SK-N-SH (cell line): ENCODE data around the gene PRKCQ. TPM values are rescaled to one million over a fixed set of nuclear protein-coding genes. Genes with fewer than 3 reads are reported as not detected.

Source experiments
- CTCF ChIA-PET: fragments of 300-600, 350-600 bp; formaldehyde crosslinking; extraction: SDS; loops from one replicate; lab custom pipeline; 2021; lab: Yijun Ruan, JAX
- POLR2A ChIA-PET: fragments of 350-600 bp; sonication (Branson Sonifier 250); formaldehyde crosslinking; extraction: SDS; loops from one replicate; lab custom pipeline; 2020; ENCODE audit warnings: antibody characterized with exemption, inconsistent platforms; lab: Yijun Ruan, JAX
- DNase-seq: peaks from one replicate; pipeline ENCODE4 v3.0.0; 2012
- H2AFZ ChIP-seq: fragments of 200-600 bp; sonication (generic); 2 replicates; pipeline ENCODE4 v1.8.1; 2016; ENCODE audit warnings: antibody characterized with exemption, mild to moderate bottlenecking, low read depth
- H3F3A ChIP-seq: fragments of 200-600 bp; sonication (generic); replicated peaks from 2 replicates; pipeline ENCODE3; 2016; ENCODE audit warnings: antibody characterized with exemption, mild to moderate bottlenecking; ENCODE audit not compliant: insufficient read depth
- H3K27ac ChIP-seq, 2 experiments: fragments of 200-500 bp in 1 of 2; fragments of 200-600 bp in 1 of 2; sonication (Bioruptor generic) in 1 of 2; sonication (generic), shearing (Covaris generic) in 1 of 2; 2 replicates each; pipeline versions ENCODE4 v1.5.1 to v1.6.1; 2014 to 2016; ENCODE audit warnings: low read depth in 2 of 2, inconsistent platforms in 1 of 2, low read length in 1 of 2, mild to moderate bottlenecking in 1 of 2, mixed read lengths in 1 of 2
- H3K27me3 ChIP-seq: fragments of 200-600 bp; sonication (generic), shearing (Covaris generic); 2 replicates; pipeline ENCODE4 v1.6.1; 2016; ENCODE audit warnings: mixed run types; ENCODE audit not compliant: insufficient read depth
- H3K36me3 ChIP-seq, 2 experiments: fragments of 200-500 bp in 1 of 2; fragments of 200-600 bp in 1 of 2; sonication (Bioruptor generic) in 1 of 2; sonication (generic) in 1 of 2; replicated peaks in 1 of 2; 2 replicates each; pipeline versions ENCODE3 to v1.5.1; 2014 to 2016; ENCODE audit warnings: low read length in 1 of 2, mild to moderate bottlenecking in 1 of 2; ENCODE audit not compliant: insufficient read depth in 2 of 2, control insufficient read depth in 1 of 2
- H3K4me1 ChIP-seq, 2 experiments: fragments of 200-500 bp in 1 of 2; fragments of 200-600 bp in 1 of 2; sonication (Bioruptor generic) in 1 of 2; sonication (generic), shearing (Covaris generic) in 1 of 2; 2 replicates each; pipeline versions ENCODE4 v1.5.1 to v1.6.1; 2014 to 2016; ENCODE audit warnings: low read depth in 1 of 2, low read length in 1 of 2, mixed run types in 1 of 2; ENCODE audit not compliant: insufficient read depth in 2 of 2, control insufficient read depth in 1 of 2
- H3K4me2 ChIP-seq: fragments of 200-600 bp; sonication (generic), shearing (Covaris generic); 2 replicates; pipeline ENCODE4 v1.6.1; 2017; ENCODE audit warnings: mixed run types
- H3K4me3 ChIP-seq, 2 experiments: fragments of 200-500 bp in 1 of 2; fragments of 200-600 bp in 1 of 2; sonication (Bioruptor generic) in 1 of 2; sonication (generic), shearing (Covaris generic) in 1 of 2; 2 replicates each; pipeline versions ENCODE4 v1.5.1 to v1.8.1; 2014 to 2016; ENCODE audit warnings: low read depth in 2 of 2, inconsistent platforms in 1 of 2, low read length in 1 of 2, mild to moderate bottlenecking in 1 of 2, mixed read lengths in 1 of 2, moderate library complexity in 1 of 2
- H3K79me2 ChIP-seq: fragments of 200-600 bp; sonication (generic); 2 replicates; pipeline ENCODE4 v1.8.1; 2017; ENCODE audit warnings: mild to moderate bottlenecking; ENCODE audit not compliant: insufficient read depth
- H3K9ac ChIP-seq: fragments of 200-600 bp; sonication (generic); 2 replicates; pipeline ENCODE4 v1.6.1; 2017; ENCODE audit warnings: mixed run types
- H3K9me2 ChIP-seq: fragments of 200-600 bp; sonication (generic); 2 replicates; pipeline ENCODE4 v1.6.1; 2017; ENCODE audit warnings: mixed run types
- H3K9me3 ChIP-seq: fragments of 200-600 bp; sonication (generic); 2 replicates; pipeline ENCODE4 v1.6.1; 2017; ENCODE audit warnings: mixed run types, mild to moderate bottlenecking, moderate library complexity
- H4K20me1 ChIP-seq: fragments of 200-600 bp; sonication (generic); 2 replicates; pipeline ENCODE4 v1.6.1; 2017; ENCODE audit warnings: mild to moderate bottlenecking, mixed run types; ENCODE audit not compliant: insufficient read depth
- EP300 ChIP-seq, 2 experiments: IDR thresholded peaks; 2 replicates each; pipeline versions ENCODE4 v1.4.0 to v1.6.1; 2012; ENCODE audit warnings: borderline replicate concordance in 1 of 2, low read depth in 1 of 2, low read length in 1 of 2
- FOSL2 ChIP-seq: IDR thresholded peaks from 2 replicates; pipeline ENCODE4 v1.4.0; 2012; ENCODE audit warnings: low read depth, mild to moderate bottlenecking, moderate library complexity, borderline replicate concordance
- GABPA ChIP-seq: IDR thresholded peaks from 2 replicates; pipeline ENCODE4 v1.4.0; 2012; ENCODE audit warnings: low read depth, mild to moderate bottlenecking
- GATA2 ChIP-seq: sonication (generic); formaldehyde crosslinking; IDR thresholded peaks from 2 replicates; pipeline ENCODE4 v1.5.0; 2020; ENCODE audit warnings: mild to moderate bottlenecking, missing genetic modification reagents
- JUND ChIP-seq: IDR thresholded peaks from 2 replicates; pipeline ENCODE4 v1.4.0; 2012
- MAX ChIP-seq: IDR thresholded peaks from 2 replicates; pipeline ENCODE4 v1.4.0; 2012; ENCODE audit warnings: low read depth
- NFIC ChIP-seq: IDR thresholded peaks from 2 replicates; pipeline ENCODE4 v1.4.0; 2012; ENCODE audit warnings: borderline replicate concordance
- NRF1 ChIP-seq: IDR thresholded peaks from 2 replicates; pipeline ENCODE4 v1.6.1; 2012; ENCODE audit warnings: low read depth, mild to moderate bottlenecking, low read length
- PBX3 ChIP-seq: IDR thresholded peaks from 2 replicates; pipeline ENCODE4; 2012
- POLR2AphosphoS5 ChIP-seq: IDR thresholded peaks from 2 replicates; pipeline ENCODE4 v1.6.1; 2012; ENCODE audit warnings: low read depth, low read length
- RAD21 ChIP-seq: IDR thresholded peaks from 2 replicates; pipeline ENCODE4 v1.6.1; 2012; ENCODE audit warnings: mild to moderate bottlenecking, low read length
- RFX5 ChIP-seq: IDR thresholded peaks from 2 replicates; pipeline ENCODE4 v1.6.1; 2012; ENCODE audit warnings: mild to moderate bottlenecking, improper control_type of control experiment, low read length
- TCF12 ChIP-seq: IDR thresholded peaks from 2 replicates; pipeline ENCODE4 v1.4.0; 2012
- TEAD4 ChIP-seq: IDR thresholded peaks from 2 replicates; pipeline ENCODE4 v1.4.0; 2012; ENCODE audit warnings: mild to moderate bottlenecking, borderline replicate concordance; ENCODE audit not compliant: insufficient read depth
- USF2 ChIP-seq: fragments of 150-350 bp; IDR thresholded peaks from 2 replicates; pipeline ENCODE4 v1.6.1; 2017; ENCODE audit warnings: antibody characterized with exemption, low read length, low read depth, borderline replicate concordance
- YY1 ChIP-seq: IDR thresholded peaks from 2 replicates; pipeline ENCODE4 v1.4.0; 2012; ENCODE audit warnings: low read depth, mild to moderate bottlenecking
- WGBS: methylation state at CpG from one replicate; pipeline ENCODE4 v1.1.6; 2017; ENCODE audit warnings: low lambda C conversion rate; 5-methylcytosine and 5-hydroxymethylcytosine counted together
- polyA plus RNA-seq, 3 experiments: library from polyadenylated mRNA; depleted of rRNA; stranded (reverse); fragments of >200 nt; gene quantifications; 2 replicates each; pipeline ENCODE4 v1.2.3, GENCODE V29; 2012
- TF ChIP-seq, protein P1 (sequence below): IDR thresholded peaks from 2 replicates; pipeline ENCODE4 v1.6.1; 2012; ENCODE audit warnings: mild to moderate bottlenecking, low read depth, low read length, moderate library complexity
- TF ChIP-seq, protein P2 (sequence below): IDR thresholded peaks from 2 replicates; pipeline ENCODE4 v1.4.0; 2012; ENCODE audit warnings: low read depth, borderline replicate concordance
- TF ChIP-seq, protein P3 (sequence below): fragments of 150-350 bp; IDR thresholded peaks from 2 replicates; pipeline ENCODE4 v1.6.1; 2016; ENCODE audit warnings: mild to moderate bottlenecking, low read depth, low read length
- TF ChIP-seq, protein P4 (sequence below): fragments of 200-600 bp; sonication (generic); IDR thresholded peaks from 2 replicates; pipeline ENCODE4 v1.6.1; 2017; ENCODE audit warnings: antibody characterized with exemption, mild to moderate bottlenecking, moderate library complexity

Gene PRKCQ
- polyA plus RNA-seq, 1 of the 3 experiments (the other 2 are of a cell fraction), result 0.18 TPM

DNA sequence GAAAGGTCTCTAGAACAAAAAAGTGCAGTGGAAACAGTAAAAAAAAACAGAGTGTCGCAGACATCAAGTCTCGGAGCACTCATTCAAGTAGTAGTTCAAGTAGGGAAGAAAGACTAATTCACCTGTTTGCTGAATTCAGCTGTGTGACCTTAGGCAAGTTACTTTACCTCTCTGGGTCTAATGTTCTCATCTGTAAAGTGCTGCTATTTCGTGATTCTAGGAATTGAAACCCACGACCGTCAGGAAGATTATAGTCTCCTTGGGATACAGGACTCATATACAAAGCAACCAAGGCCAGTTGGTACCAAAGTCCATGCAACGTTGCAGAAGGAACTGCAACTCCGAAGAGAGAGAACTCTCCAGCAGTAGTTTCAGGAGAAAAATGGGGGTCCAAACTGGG is 26.1 kb downstream of the PRKCQ start:
- H3K4me1 ChIP-seq, result no peaks in the 10 kb centered on the region
- H3F3A ChIP-seq, result no peaks in the 10 kb centered on the region
- H3K36me3 ChIP-seq, result no peaks in the 10 kb centered on the region
- H3K9me2 ChIP-seq, result no peaks in the 10 kb centered on the region
- H3K9me3 ChIP-seq, result no peaks in the 10 kb centered on the region
- DNase-seq, result no peak
- POLR2A ChIA-PET, result no interaction called here
- H3K4me3 ChIP-seq, result no peak overlapping the region
- no peak overlapping the region for H3K4me2 ChIP-seq
- no peaks in the 10 kb centered on the region for H4K20me1 ChIP-seq
- no peak overlapping the region for H2AFZ ChIP-seq
- H3K27me3 ChIP-seq, result no peaks in the 10 kb centered on the region; the same call in 1 of the 2 replicates
- H3K27ac ChIP-seq, result no peak overlapping the region
- no peak for TF ChIP-seq GATA2 (CRISPR knock-in tag)
- TF ChIP-seq POLR2AphosphoS5, result no peak
- no peak for TF ChIP-seq USF2
- no peak for TF ChIP-seq PBX3
- TF ChIP-seq JUND, result no peak
- TF ChIP-seq, protein P1, sequence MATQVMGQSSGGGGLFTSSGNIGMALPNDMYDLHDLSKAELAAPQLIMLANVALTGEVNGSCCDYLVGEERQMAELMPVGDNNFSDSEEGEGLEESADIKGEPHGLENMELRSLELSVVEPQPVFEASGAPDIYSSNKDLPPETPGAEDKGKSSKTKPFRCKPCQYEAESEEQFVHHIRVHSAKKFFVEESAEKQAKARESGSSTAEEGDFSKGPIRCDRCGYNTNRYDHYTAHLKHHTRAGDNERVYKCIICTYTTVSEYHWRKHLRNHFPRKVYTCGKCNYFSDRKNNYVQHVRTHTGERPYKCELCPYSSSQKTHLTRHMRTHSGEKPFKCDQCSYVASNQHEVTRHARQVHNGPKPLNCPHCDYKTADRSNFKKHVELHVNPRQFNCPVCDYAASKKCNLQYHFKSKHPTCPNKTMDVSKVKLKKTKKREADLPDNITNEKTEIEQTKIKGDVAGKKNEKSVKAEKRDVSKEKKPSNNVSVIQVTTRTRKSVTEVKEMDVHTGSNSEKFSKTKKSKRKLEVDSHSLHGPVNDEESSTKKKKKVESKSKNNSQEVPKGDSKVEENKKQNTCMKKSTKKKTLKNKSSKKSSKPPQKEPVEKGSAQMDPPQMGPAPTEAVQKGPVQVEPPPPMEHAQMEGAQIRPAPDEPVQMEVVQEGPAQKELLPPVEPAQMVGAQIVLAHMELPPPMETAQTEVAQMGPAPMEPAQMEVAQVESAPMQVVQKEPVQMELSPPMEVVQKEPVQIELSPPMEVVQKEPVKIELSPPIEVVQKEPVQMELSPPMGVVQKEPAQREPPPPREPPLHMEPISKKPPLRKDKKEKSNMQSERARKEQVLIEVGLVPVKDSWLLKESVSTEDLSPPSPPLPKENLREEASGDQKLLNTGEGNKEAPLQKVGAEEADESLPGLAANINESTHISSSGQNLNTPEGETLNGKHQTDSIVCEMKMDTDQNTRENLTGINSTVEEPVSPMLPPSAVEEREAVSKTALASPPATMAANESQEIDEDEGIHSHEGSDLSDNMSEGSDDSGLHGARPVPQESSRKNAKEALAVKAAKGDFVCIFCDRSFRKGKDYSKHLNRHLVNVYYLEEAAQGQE, result no peak
- no peak for TF ChIP-seq NRF1
- no peak for TF ChIP-seq EP300 (IDR thresholded peaks at IDR 0.05; ENCODE audit: borderline replicate concordance in 1 of 2, low read depth in 1 of 2, low read length in 1 of 2)
- no peak for TF ChIP-seq RFX5
- no peak for TF ChIP-seq TCF12
- no peak for TF ChIP-seq MAX
- no peak for TF ChIP-seq FOSL2
- TF ChIP-seq TEAD4, result no peak
- TF ChIP-seq, protein P2, sequence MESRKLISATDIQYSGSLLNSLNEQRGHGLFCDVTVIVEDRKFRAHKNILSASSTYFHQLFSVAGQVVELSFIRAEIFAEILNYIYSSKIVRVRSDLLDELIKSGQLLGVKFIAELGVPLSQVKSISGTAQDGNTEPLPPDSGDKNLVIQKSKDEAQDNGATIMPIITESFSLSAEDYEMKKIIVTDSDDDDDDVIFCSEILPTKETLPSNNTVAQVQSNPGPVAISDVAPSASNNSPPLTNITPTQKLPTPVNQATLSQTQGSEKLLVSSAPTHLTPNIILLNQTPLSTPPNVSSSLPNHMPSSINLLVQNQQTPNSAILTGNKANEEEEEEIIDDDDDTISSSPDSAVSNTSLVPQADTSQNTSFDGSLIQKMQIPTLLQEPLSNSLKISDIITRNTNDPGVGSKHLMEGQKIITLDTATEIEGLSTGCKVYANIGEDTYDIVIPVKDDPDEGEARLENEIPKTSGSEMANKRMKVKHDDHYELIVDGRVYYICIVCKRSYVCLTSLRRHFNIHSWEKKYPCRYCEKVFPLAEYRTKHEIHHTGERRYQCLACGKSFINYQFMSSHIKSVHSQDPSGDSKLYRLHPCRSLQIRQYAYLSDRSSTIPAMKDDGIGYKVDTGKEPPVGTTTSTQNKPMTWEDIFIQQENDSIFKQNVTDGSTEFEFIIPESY, result no peak
- TF ChIP-seq RAD21, result no peak
- no peak for TF ChIP-seq NFIC
- no peak for TF ChIP-seq YY1
- no peak for TF ChIP-seq GABPA
- TF ChIP-seq, protein P3, sequence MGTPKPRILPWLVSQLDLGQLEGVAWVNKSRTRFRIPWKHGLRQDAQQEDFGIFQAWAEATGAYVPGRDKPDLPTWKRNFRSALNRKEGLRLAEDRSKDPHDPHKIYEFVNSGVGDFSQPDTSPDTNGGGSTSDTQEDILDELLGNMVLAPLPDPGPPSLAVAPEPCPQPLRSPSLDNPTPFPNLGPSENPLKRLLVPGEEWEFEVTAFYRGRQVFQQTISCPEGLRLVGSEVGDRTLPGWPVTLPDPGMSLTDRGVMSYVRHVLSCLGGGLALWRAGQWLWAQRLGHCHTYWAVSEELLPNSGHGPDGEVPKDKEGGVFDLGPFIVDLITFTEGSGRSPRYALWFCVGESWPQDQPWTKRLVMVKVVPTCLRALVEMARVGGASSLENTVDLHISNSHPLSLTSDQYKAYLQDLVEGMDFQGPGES, result no peak
- TF ChIP-seq, protein P4, sequence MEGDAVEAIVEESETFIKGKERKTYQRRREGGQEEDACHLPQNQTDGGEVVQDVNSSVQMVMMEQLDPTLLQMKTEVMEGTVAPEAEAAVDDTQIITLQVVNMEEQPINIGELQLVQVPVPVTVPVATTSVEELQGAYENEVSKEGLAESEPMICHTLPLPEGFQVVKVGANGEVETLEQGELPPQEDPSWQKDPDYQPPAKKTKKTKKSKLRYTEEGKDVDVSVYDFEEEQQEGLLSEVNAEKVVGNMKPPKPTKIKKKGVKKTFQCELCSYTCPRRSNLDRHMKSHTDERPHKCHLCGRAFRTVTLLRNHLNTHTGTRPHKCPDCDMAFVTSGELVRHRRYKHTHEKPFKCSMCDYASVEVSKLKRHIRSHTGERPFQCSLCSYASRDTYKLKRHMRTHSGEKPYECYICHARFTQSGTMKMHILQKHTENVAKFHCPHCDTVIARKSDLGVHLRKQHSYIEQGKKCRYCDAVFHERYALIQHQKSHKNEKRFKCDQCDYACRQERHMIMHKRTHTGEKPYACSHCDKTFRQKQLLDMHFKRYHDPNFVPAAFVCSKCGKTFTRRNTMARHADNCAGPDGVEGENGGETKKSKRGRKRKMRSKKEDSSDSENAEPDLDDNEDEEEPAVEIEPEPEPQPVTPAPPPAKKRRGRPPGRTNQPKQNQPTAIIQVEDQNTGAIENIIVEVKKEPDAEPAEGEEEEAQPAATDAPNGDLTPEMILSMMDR, result no peak
- CTCF ChIA-PET, result interaction anchor here (1.8 kb wide), 1 partner anchor 27 kb away, joined by 4 read pairs; the partner anchor contains the start of gene PRKCQ
- no peaks in the 10 kb centered on the region for H3K79me2 ChIP-seq
- H3K9ac ChIP-seq, result no peak overlapping the region
- 21% methylated on average over 7 of the region's 7 CpGs for WGBS
